GM23338 (cell line): ENCODE data around the gene MCUB. TPM values are rescaled to one million over a fixed set of nuclear protein-coding genes. Genes with fewer than 3 reads are reported as not detected.

Source experiments
- ATAC-seq: fragments of 200-7000 bp; cut with Tn5 transposase; 3 replicates; pipeline ENCODE4 v1.9.1; 2020
- DNase-seq: peaks from one replicate; pipeline ENCODE4 v3.0.0-alpha.2; 2015; ENCODE audit warnings: low spot score
- H2AFZ ChIP-seq: fragments of 200-600 bp; sonication (generic); 2 replicates; pipeline ENCODE4 v1.8.0; 2016; ENCODE audit warnings: antibody characterized with exemption, mild to moderate bottlenecking, moderate library complexity
- H3F3A ChIP-seq: fragments of 200-600 bp; sonication (generic); replicated peaks from 2 replicates; pipeline ENCODE4 v1.8.0; 2017; ENCODE audit warnings: antibody characterized with exemption, mixed run types, low read depth
- H3K27ac ChIP-seq: fragments of 200-600 bp; sonication (generic); 2 replicates; pipeline ENCODE4 v1.6.1; 2016; ENCODE audit warnings: low read depth
- H3K27me3 ChIP-seq: fragments of 200-600 bp; sonication (generic); 2 replicates; pipeline ENCODE4 v1.8.0; 2016; ENCODE audit warnings: mild to moderate bottlenecking, mixed run types, moderate library complexity; ENCODE audit not compliant: insufficient read depth
- H3K36me3 ChIP-seq: fragments of 200-600 bp; sonication (generic); 2 replicates; pipeline ENCODE4 v1.8.0; 2016; ENCODE audit warnings: mild to moderate bottlenecking; ENCODE audit not compliant: insufficient read depth
- H3K4me1 ChIP-seq: fragments of 200-600 bp; sonication (generic); 2 replicates; pipeline ENCODE4 v1.8.0; 2016; ENCODE audit warnings: mild to moderate bottlenecking, moderate library complexity; ENCODE audit not compliant: insufficient read depth
- H3K4me2 ChIP-seq: fragments of 200-600 bp; sonication (generic); 2 replicates; pipeline ENCODE4 v1.7.1; 2017; ENCODE audit warnings: mixed run types
- H3K4me3 ChIP-seq: fragments of 200-600 bp; sonication (generic); 2 replicates; pipeline ENCODE4 v1.6.1; 2016; ENCODE audit warnings: mixed run types
- H3K79me2 ChIP-seq: fragments of 200-600 bp; sonication (generic); replicated peaks from 2 replicates; pipeline ENCODE4 v1.8.0; 2017; ENCODE audit warnings: mild to moderate bottlenecking; ENCODE audit not compliant: insufficient read depth
- H3K9me2 ChIP-seq: fragments of 200-600 bp; sonication (generic); 2 replicates; pipeline ENCODE4 v1.8.0; 2017; ENCODE audit not compliant: insufficient read depth
- H4K20me1 ChIP-seq: fragments of 200-600 bp; sonication (generic); replicated peaks from 2 replicates; pipeline ENCODE4 v1.8.0; 2017; ENCODE audit warnings: mild to moderate bottlenecking; ENCODE audit not compliant: insufficient read depth
- H3K27ac Mint-ChIP-seq: 2 replicates; pipeline ENCODE4 v1.8.0; 2020; ENCODE audit warnings: inconsistent platforms, mild to moderate bottlenecking, moderate library complexity, mixed read lengths
- H3K27me3 Mint-ChIP-seq: 3 replicates; pipeline ENCODE4 v1.8.0; 2022; ENCODE audit warnings: low read depth, mild to moderate bottlenecking, moderate library complexity, mixed read lengths, inconsistent platforms; ENCODE audit not compliant: insufficient read depth, poor library complexity
- H3K36me3 Mint-ChIP-seq: 3 replicates; pipeline ENCODE4 v1.8.0; 2021; ENCODE audit warnings: low read depth, mild to moderate bottlenecking, inconsistent platforms, moderate library complexity, mixed read lengths
- H3K4me1 Mint-ChIP-seq: 3 replicates; pipeline ENCODE4 v1.8.0; 2020; ENCODE audit warnings: mild to moderate bottlenecking, inconsistent platforms, mixed read lengths
- H3K4me3 Mint-ChIP-seq: 3 replicates; pipeline ENCODE4 v1.8.0; 2021; ENCODE audit warnings: moderate library complexity, mild to moderate bottlenecking, inconsistent platforms, mixed read lengths
- H3K9me3 Mint-ChIP-seq: 3 replicates; pipeline ENCODE4 v1.8.0; 2020; ENCODE audit warnings: moderate library complexity, mild to moderate bottlenecking, inconsistent platforms, mixed read lengths
- CREB1 ChIP-seq: fragments of 250-450 bp; sonication (Bioruptor Pico); IDR thresholded peaks from 2 replicates; pipeline ENCODE4 v1.5.0; 2020; ENCODE audit warnings: low read depth, mild to moderate bottlenecking, moderate library complexity
- ETS1 ChIP-seq: IDR thresholded peaks from 2 replicates; pipeline ENCODE4 v1.6.1; 2016; ENCODE audit warnings: antibody characterized with exemption
- EZH2phosphoT487 ChIP-seq: fragments of 200-600 bp; sonication (generic); IDR thresholded peaks from one replicate; pipeline ENCODE4 v1.8.1; 2018; ENCODE audit warnings: antibody characterized with exemption; ENCODE audit not compliant: unreplicated experiment
- JUNB ChIP-seq: IDR thresholded peaks from one replicate; pipeline ENCODE4 v1.6.1; 2016; ENCODE audit warnings: antibody characterized with exemption; ENCODE audit not compliant: unreplicated experiment
- POLR2AphosphoS5 ChIP-seq: IDR thresholded peaks from 2 replicates; pipeline ENCODE4 v1.6.1; 2016; ENCODE audit warnings: antibody characterized with exemption, low read depth
- REST ChIP-seq: IDR thresholded peaks from one replicate; pipeline ENCODE4 v1.6.1; 2018; ENCODE audit warnings: antibody characterized with exemption; ENCODE audit not compliant: unreplicated experiment
- STAT1 ChIP-seq: IDR thresholded peaks from one replicate; pipeline ENCODE4 v1.6.1; 2016; ENCODE audit warnings: antibody characterized with exemption; ENCODE audit not compliant: unreplicated experiment
- ZNF331 ChIP-seq: fragments of 250-450 bp; sonication (Bioruptor Pico); IDR thresholded peaks from 2 replicates; pipeline ENCODE4 v1.5.0; 2020; ENCODE audit warnings: low read depth, mild to moderate bottlenecking, moderate library complexity
- ZNF462 ChIP-seq: fragments of 250-450 bp; sonication (Bioruptor Pico); IDR thresholded peaks from 2 replicates; pipeline ENCODE4 v1.5.0; 2020; ENCODE audit warnings: mild to moderate bottlenecking, moderate library complexity
- polyA plus RNA-seq: library from polyadenylated mRNA; unstranded; fragments of >200 nt; fragmentation: Nextera tagmentation; extraction: Ambion mirVana; gene quantifications from 2 replicates; pipeline ENCODE4 v1.2.1, GENCODE V29; 2016
- total RNA-seq: library from RNA; depleted of rRNA; stranded (reverse); fragments of >200 nt; shearing (Covaris generic); gene quantifications from 2 replicates; pipeline ENCODE4 v1.2.3, GENCODE V29; 2014

MCUB gene
- total and polyA plus RNA-seq, 2 experiments from 2014 or later: 21.7 to 97.9 TPM

GRCh38 chr4:109648997-109649575, 89.0 kb downstream of the MCUB start:
- DNase-seq (no peak), ATAC-seq (no peak)
- Histone ChIP-seq H3K27me3 (no peaks in the 10 kb centered on the region), H3K4me3 (no peak overlapping the region), H3K9me2 (no peaks in the 10 kb centered on the region), H2AFZ (no peak overlapping the region), H3K27ac (no peak overlapping the region), H3F3A (no peaks in the 10 kb centered on the region), H4K20me1 (no peaks in the 10 kb centered on the region), H3K79me2 (no peaks in the 10 kb centered on the region), H3K4me1 (no peaks in the 10 kb centered on the region), H3K36me3 (no peaks in the 10 kb centered on the region), H3K4me2 (no peak overlapping the region)
- no peak for TF ChIP-seq POLR2AphosphoS5
- TF ChIP-seq REST: no peak
- TF ChIP-seq EZH2phosphoT487: no peak
- no peak for TF ChIP-seq CREB1
- TF ChIP-seq STAT1: no peak
- Mint-ChIP-seq H3K36me3 (peaks cover 5% of the 10 kb centered on the region), H3K4me3 (no peak overlapping the region), H3K27me3 (peaks cover under 1% of the 10 kb centered on the region), H3K27ac (no peak overlapping the region), H3K9me3 (peaks cover 5% of the 10 kb centered on the region; the same call in 2 of the 3 replicates), H3K4me1 (no peaks in the 10 kb centered on the region)

GRCh38 chr4:109649872-109650271, 89.8 kb downstream of the MCUB start:
- H3K36me3 Mint-ChIP-seq: peaks cover 5% of the 10 kb centered on the region
- no peak overlapping the region for H3K4me3 Mint-ChIP-seq
- Histone ChIP-seq H3F3A (no peaks in the 10 kb centered on the region), H3K4me3 (no peak overlapping the region), H3K9me2 (no peaks in the 10 kb centered on the region), H3K36me3 (no peaks in the 10 kb centered on the region), H2AFZ (no peak overlapping the region), H3K79me2 (no peaks in the 10 kb centered on the region), H3K4me2 (no peak overlapping the region), H4K20me1 (no peaks in the 10 kb centered on the region), H3K4me1 (no peaks in the 10 kb centered on the region), H3K27me3 (no peaks in the 10 kb centered on the region), H3K27ac (no peak overlapping the region)
- H3K27me3 Mint-ChIP-seq: peaks cover 4% of the 10 kb centered on the region
- H3K9me3 Mint-ChIP-seq: peaks cover 5% of the 10 kb centered on the region; the same call in 2 of the 3 replicates
- no peak overlapping the region for H3K27ac Mint-ChIP-seq
- no peak for DNase-seq
- no peaks in the 10 kb centered on the region for H3K4me1 Mint-ChIP-seq
- no peak for ATAC-seq
- TF ChIP-seq ETS1: no peak
- TF ChIP-seq ZNF462 (CRISPR knock-in tag): no peak
- no peak for TF ChIP-seq ZNF331 (CRISPR knock-in tag)
- no peak for TF ChIP-seq STAT1
- TF ChIP-seq JUNB: no peak
- TF ChIP-seq POLR2AphosphoS5: no peak
- TF ChIP-seq CREB1: no peak
